Measurements from ENCODE around the gene MYMX. TPM values are rescaled to one million over a fixed set of nuclear protein-coding genes. Genes with fewer than 3 reads are reported as not detected.

MYMX gene
- polyA plus RNA-seq, 3 donors: 0.23 to 0.59 (median 0.24) TPM

Other genes with a start within 250 kb of the MYMX start
- gene MRPL14, start 89.5 kb upstream of the MYMX start, polyA plus RNA-seq (ENCODE audit: insufficient read length in 3 of 3): 10 to 100 TPM; 40.6 to 54.9 (median 44.4) TPM
- 10 to 100 TPM; 30.2 to 39.3 (median 34.7) TPM for gene TMEM63B, start 89.4 kb upstream of the MYMX start, polyA plus RNA-seq (ENCODE audit: insufficient read length in 3 of 3)
- gene CAPN11, start 58.1 kb upstream of the MYMX start, polyA plus RNA-seq (ENCODE audit: insufficient read length in 3 of 3): under 1 TPM in 2 of 3 donors, not detected in 1; 0.14 to 0.20 TPM
- 10 to 100 TPM; 29.5 to 36.6 (median 34.3) TPM for gene SLC29A1, start 6.7 kb downstream of the MYMX start, polyA plus RNA-seq (ENCODE audit: insufficient read length in 3 of 3)
- gene HSP90AB1, start 30.2 kb downstream of the MYMX start, polyA plus RNA-seq (ENCODE audit: insufficient read length in 3 of 3): 1,000 to 10,000 TPM; 1,185 to 1,258 (median 1,228) TPM
- 10 to 100 TPM; 46.7 to 56.2 (median 48.8) TPM for gene SLC35B2, start 40.6 kb downstream of the MYMX start, polyA plus RNA-seq (ENCODE audit: insufficient read length in 3 of 3)
- gene NFKBIE, start 48.6 kb downstream of the MYMX start, polyA plus RNA-seq (ENCODE audit: insufficient read length in 3 of 3): 10 to 100 TPM; 10.3 to 13.4 (median 13.4) TPM
- gene TMEM151B, start 53.5 kb downstream of the MYMX start, polyA plus RNA-seq (ENCODE audit: insufficient read length in 3 of 3): 1 to 10 TPM in 1 of 3 donors, under 1 TPM in 2; 0.59 to 1.0 (median 0.98) TPM
- gene AARS2, start 96.4 kb downstream of the MYMX start, polyA plus RNA-seq (ENCODE audit: insufficient read length in 3 of 3): 10 to 100 TPM; 13.1 to 19.7 (median 19.2) TPM
- not detected for gene SPATS1, start 125.7 kb downstream of the MYMX start, polyA plus RNA-seq (ENCODE audit: insufficient read length in 3 of 3)
- gene CDC5L, start 170.8 kb downstream of the MYMX start, polyA plus RNA-seq (ENCODE audit: insufficient read length in 3 of 3): 10 to 100 TPM; 35.3 to 47.1 (median 39.3) TPM

Data from renal cortex interstitium (tissue), 3 donors.